ENCODE results near the gene DIP2C.

DNA sequence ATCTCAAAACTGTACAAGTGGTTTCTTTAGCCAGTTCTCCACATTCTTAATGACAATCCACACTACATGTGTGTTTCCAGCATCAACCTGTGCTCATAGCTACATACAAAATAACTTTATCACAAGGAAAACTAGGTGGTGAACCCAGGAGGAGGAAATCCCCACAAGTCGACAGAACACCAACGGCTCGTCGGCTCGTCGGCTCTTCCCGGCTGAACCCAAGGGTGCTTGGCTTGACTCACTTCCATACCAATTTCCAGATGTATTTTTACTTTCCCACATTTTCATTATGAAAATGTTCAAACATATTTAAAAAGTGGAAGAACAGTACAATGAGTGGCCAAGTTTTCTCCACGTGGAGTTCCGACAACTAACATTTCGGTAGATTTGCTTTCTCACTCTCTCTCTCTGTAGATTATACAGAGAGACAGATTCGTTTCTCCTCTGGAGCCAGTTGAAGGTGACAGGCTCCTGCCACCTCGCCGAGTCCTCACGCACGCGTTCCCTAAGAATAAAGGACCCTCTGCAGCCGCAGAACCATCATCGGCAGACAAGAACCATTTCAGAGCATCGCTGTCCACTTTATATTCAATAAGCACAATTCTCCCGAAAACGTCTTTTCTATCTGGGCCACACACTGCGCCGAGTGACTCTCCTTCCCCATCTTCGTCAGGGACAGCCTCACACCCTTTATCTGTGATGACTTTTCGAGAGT is 53.3 kb downstream of the DIP2C start:
- TF ChIP-seq, protein P1, sequence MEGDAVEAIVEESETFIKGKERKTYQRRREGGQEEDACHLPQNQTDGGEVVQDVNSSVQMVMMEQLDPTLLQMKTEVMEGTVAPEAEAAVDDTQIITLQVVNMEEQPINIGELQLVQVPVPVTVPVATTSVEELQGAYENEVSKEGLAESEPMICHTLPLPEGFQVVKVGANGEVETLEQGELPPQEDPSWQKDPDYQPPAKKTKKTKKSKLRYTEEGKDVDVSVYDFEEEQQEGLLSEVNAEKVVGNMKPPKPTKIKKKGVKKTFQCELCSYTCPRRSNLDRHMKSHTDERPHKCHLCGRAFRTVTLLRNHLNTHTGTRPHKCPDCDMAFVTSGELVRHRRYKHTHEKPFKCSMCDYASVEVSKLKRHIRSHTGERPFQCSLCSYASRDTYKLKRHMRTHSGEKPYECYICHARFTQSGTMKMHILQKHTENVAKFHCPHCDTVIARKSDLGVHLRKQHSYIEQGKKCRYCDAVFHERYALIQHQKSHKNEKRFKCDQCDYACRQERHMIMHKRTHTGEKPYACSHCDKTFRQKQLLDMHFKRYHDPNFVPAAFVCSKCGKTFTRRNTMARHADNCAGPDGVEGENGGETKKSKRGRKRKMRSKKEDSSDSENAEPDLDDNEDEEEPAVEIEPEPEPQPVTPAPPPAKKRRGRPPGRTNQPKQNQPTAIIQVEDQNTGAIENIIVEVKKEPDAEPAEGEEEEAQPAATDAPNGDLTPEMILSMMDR (conservative IDR thresholded peaks at IDR 0.05; ENCODE audit: low read length): no peak
- no peak for TF ChIP-seq EZH2phosphoT487 (IDR thresholded peaks at IDR 0.05; ENCODE audit: borderline replicate concordance)

Measured in Loucy (cell line).